ENCODE data around the gene PAXIP1.

DNA sequence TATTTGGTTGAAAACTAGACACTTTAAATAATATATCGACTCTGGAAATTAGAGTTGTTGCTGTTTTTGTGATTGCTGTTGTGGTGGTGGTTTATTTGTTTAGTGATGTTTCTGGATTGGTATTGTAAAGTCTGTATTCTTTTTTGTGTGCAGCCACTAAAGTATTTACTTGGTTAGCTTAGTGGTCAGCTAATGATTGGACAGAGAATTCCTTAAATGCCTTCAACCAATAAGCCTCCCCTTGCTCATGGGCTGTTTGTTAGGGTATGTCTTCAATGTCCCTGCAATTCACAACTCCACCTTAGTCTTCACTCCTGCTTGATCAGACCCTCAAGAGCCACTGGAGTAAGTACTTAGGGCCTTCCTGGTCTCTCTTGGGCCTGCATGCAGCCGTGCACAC, 71.0 kb downstream of the PAXIP1 start:
- TF ChIP-seq GATA2 (IDR thresholded peaks at IDR 0.05; ENCODE audit: low read depth, low read length), result no peak
- no peak for TF ChIP-seq GATA3 (IDR thresholded peaks at IDR 0.05; ENCODE audit: low read depth, low read length)
